ENCODE data around the gene CYP3A4.
"Not testable (repeated sequence)": the region's sequence is repeated elsewhere in the genome, so short reads cannot be mapped to it uniquely, and the experiment has no call there.

The CYP3A4 gene

DNA sequence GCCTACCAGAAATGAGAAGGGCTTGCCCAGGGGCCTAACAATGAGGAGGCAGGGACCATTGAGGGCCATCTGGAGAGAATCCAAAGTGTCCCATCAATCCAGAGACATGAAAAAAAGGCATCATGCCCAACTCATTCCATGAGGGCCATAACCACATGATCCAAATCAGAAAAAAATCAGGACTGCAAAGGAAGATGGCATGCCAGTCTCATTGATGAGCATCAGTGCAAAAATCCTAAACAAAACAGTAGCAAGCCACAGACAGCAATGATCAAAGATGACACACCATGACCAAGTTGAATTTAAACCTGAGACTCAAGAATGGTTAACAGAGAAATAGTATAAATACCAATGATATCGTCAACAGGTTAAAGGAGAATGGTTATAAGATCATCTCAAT is 7.0 kb upstream of the CYP3A4 start:
- Histone ChIP-seq H3K36me3 (ENCODE audit: control insufficient read depth, insufficient read depth, low read length) (no peaks in the 10 kb centered on the region), H3K4me3 (replicated peaks; ENCODE audit: low read depth, low read length) (no peak overlapping the region), H3K27me3 (replicated peaks; ENCODE audit: control insufficient read depth, insufficient read depth, low read length) (no peaks in the 10 kb centered on the region)
- no peak for DNase-seq (ENCODE audit: extremely low read depth, insufficient read length)
- TF ChIP-seq, protein P1, sequence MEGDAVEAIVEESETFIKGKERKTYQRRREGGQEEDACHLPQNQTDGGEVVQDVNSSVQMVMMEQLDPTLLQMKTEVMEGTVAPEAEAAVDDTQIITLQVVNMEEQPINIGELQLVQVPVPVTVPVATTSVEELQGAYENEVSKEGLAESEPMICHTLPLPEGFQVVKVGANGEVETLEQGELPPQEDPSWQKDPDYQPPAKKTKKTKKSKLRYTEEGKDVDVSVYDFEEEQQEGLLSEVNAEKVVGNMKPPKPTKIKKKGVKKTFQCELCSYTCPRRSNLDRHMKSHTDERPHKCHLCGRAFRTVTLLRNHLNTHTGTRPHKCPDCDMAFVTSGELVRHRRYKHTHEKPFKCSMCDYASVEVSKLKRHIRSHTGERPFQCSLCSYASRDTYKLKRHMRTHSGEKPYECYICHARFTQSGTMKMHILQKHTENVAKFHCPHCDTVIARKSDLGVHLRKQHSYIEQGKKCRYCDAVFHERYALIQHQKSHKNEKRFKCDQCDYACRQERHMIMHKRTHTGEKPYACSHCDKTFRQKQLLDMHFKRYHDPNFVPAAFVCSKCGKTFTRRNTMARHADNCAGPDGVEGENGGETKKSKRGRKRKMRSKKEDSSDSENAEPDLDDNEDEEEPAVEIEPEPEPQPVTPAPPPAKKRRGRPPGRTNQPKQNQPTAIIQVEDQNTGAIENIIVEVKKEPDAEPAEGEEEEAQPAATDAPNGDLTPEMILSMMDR (IDR thresholded peaks at IDR 0.05; ENCODE audit: insufficient read depth, low read length, poor library complexity, severe bottlenecking), result no peak

DNA sequence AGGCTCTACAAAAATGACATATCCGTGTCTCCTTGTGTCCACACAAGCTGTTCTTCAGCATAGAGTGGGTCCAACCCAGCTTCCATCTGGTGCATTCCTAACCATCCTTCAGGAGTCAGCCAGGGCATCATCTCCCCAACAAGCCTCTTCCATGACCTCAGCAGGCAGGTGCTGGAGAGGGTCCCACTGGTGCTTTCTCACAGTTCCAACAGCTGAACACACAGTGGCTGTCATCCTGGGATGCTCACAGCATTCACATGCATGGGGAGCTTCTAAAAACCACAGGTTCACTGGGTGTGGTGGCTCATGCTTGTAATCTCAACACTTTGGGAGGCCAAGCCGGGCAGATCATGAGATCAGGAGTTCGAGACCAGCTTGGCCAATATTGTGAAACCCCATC is 6.4 kb upstream of the CYP3A4 start:
- H3K36me3 ChIP-seq (ENCODE audit: control insufficient read depth, insufficient read depth, low read length), result no peaks in the 10 kb centered on the region
- H3K4me3 ChIP-seq (replicated peaks; ENCODE audit: low read depth, low read length), result no peak overlapping the region
- TF ChIP-seq, protein P1 (IDR thresholded peaks at IDR 0.05; ENCODE audit: insufficient read depth, low read length, poor library complexity, severe bottlenecking), result no peak
- DNase-seq (ENCODE audit: extremely low read depth, insufficient read length), result no peak
- no peaks in the 10 kb centered on the region for H3K27me3 ChIP-seq (replicated peaks; ENCODE audit: control insufficient read depth, insufficient read depth, low read length)

DNA sequence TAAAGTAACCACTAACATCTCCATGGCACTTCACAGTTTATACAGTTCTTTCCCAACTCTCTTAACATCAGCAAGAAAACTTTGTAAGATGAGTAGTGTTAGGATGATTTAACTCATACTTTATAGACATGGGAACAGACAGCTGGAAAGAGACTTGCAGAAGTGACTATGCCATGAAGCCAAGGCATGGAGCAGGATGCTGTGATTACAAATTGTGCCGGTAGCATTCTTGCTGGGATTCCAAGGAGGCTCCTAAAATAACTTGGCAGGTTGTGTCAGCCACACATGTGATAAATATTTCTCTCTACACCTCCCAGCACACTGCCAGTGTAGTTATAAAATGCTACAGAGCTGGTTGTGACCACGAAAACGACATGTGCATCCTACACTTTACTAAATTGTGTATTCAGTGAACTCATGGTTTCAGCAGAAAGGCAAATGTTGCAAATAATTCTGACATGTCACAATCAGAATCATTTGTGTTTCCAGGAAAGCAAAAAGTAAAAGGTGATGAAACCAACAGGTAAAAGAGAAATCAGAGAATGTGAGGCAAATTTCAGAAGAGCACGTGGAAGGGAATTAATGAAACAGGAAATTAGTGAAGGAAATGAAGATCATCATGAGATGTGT is 5.6 kb upstream of the CYP3A4 start:
- TF ChIP-seq, protein P1 (IDR thresholded peaks at IDR 0.05; ENCODE audit: insufficient read depth, low read length, poor library complexity, severe bottlenecking), result no peak
- DNase-seq (ENCODE audit: extremely low read depth, insufficient read length), result no peak

DNA sequence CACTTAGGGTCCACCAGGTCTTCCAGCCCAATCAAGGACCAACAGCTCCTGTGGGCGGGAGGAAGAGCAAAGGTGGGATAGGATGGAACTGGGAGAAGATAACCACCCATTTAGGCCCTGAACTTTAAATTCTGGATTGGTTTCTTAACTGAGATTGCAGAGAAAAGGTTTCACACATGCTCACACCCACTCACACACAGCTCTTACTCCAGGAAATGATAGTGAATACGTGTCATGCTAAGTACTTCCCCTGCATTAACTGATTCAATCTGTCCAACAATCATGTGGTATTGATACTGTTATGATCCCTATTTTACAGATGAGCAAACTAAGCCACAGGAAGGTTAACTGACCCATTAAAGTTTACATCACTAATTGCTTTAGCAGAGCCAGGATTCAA is 4.6 kb upstream of the CYP3A4 start:
- Histone ChIP-seq H3K27me3 (replicated peaks; ENCODE audit: control insufficient read depth, insufficient read depth, low read length) (no peaks in the 10 kb centered on the region), H3K4me3 (replicated peaks; ENCODE audit: low read depth, low read length) (no peak overlapping the region), H3K36me3 (ENCODE audit: control insufficient read depth, insufficient read depth, low read length) (no peaks in the 10 kb centered on the region)
- TF ChIP-seq, protein P1 (IDR thresholded peaks at IDR 0.05; ENCODE audit: insufficient read depth, low read length, poor library complexity, severe bottlenecking), result no peak
- no peak for DNase-seq (ENCODE audit: extremely low read depth, insufficient read length)

More for the DNA sequence above, 5.6 kb upstream of the CYP3A4 start:
- Histone ChIP-seq H3K36me3 (ENCODE audit: control insufficient read depth, insufficient read depth, low read length) (no peaks in the 10 kb centered on the region), H3K27me3 (replicated peaks; ENCODE audit: control insufficient read depth, insufficient read depth, low read length) (no peaks in the 10 kb centered on the region), H3K4me3 (replicated peaks; ENCODE audit: low read depth, low read length) (no peak overlapping the region)

DNA sequence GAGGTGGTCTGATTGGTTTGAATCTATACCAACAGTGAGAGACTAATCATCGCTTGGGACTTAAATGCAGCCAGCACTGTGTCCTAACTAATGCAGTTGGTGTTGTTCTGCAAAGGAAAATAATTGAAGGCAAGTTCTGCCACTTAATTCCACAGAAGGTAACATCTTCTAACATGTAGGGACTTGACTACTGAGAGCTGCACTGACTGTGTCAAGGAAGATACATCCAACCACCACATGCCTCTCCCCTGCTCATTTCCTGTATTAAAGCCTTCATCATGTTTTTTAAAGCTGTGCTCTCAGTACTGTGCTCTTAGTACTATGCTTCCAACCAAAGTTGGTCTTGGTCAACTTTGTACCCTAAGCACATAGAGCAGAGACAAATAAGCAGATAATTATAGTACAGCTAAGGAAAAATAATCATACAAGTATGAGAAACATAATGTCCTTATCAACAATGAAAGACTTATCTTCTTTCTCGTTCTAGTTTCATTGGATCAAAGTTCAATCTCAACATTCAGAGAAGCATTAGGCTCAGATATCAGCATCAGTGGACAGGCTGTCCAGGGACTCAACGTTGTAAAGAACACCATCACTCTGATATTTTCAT is 2.8 kb upstream of the CYP3A4 start:
- H3K36me3 ChIP-seq (ENCODE audit: control insufficient read depth, insufficient read depth, low read length), result no peaks in the 10 kb centered on the region
- TF ChIP-seq, protein P1 (IDR thresholded peaks at IDR 0.05; ENCODE audit: insufficient read depth, low read length, poor library complexity, severe bottlenecking), result no peak
- DNase-seq (ENCODE audit: extremely low read depth, insufficient read length), result no peak
- no peak overlapping the region for H3K4me3 ChIP-seq (replicated peaks; ENCODE audit: low read depth, low read length)
- no peaks in the 10 kb centered on the region; the same call in 1 of the 2 replicates for H3K27me3 ChIP-seq (replicated peaks; ENCODE audit: control insufficient read depth, insufficient read depth, low read length)

DNA sequence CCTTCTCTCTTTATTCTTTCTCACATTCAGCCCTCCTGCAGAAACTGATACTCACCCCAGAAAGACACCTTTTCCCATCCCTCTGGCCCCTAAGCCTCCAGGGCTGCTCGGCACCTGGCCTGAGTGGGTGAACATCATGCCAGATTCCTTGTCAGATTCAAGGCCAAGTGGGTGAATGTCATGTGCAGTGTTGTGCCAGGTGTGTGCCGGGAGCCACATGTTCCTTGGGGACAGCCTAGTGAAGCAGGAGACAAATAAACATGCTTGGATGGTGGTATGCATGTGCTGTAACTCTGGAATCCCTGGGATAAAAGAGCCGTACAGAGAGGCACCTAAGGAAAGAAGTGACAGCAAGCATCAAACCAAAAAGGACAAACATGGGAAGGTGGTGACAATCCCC is 1.7 kb upstream of the CYP3A4 start:
- not testable (repeated sequence) for H3K36me3 ChIP-seq (ENCODE audit: control insufficient read depth, insufficient read depth, low read length); DNase-seq (ENCODE audit: extremely low read depth, insufficient read length); H3K4me3 ChIP-seq (replicated peaks; ENCODE audit: low read depth, low read length); H3K27me3 ChIP-seq (replicated peaks; ENCODE audit: control insufficient read depth, insufficient read depth, low read length)

Measured in GM06990 (cell line).